ENCODE data around the gene ATP8B3.

DNA sequence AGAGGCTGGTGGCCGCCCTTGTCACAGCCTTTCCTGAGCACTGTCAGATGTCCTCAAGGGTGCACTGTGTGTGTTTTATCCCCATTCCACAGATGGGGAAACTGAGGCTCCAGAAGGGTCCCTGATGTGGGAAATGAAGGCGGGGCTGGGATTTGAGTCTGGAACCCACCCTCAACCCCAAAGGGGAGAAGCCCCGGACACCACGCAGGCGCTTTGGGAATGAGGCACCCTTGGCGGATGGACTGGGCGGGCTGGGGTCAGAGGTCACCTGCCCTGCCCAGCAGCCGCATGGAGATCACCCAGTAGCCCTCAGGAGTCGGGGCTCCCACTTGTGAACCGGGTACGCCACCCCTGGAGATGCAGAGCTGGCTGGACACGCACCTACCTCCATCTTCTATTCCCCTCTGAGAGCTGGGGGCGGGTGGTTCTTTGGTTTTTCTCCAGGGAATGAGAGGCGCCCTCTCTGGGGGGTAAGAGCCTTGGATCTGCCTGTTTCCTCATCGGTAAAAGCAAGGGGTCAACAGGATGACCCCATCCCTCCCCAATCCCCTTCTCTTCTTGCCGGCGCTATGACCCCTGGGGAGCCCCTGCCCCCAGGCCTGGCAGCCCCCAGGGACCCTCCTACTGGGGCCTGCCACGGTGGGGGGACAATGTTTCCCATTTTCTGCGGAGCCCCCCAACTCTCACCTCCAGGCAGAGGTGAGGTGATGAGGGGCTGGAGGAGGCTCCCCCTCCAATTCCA is 67.1 kb downstream of the ATP8B3 start:
- TF ChIP-seq TEAD4 (IDR thresholded peaks at IDR 0.05): no peak
- TF ChIP-seq RAD21 (IDR thresholded peaks at IDR 0.05; ENCODE audit: low read depth): no peak
- no peak for TF ChIP-seq EP300 (IDR thresholded peaks at IDR 0.05; ENCODE audit: borderline replicate concordance)
- TF ChIP-seq, protein P1, sequence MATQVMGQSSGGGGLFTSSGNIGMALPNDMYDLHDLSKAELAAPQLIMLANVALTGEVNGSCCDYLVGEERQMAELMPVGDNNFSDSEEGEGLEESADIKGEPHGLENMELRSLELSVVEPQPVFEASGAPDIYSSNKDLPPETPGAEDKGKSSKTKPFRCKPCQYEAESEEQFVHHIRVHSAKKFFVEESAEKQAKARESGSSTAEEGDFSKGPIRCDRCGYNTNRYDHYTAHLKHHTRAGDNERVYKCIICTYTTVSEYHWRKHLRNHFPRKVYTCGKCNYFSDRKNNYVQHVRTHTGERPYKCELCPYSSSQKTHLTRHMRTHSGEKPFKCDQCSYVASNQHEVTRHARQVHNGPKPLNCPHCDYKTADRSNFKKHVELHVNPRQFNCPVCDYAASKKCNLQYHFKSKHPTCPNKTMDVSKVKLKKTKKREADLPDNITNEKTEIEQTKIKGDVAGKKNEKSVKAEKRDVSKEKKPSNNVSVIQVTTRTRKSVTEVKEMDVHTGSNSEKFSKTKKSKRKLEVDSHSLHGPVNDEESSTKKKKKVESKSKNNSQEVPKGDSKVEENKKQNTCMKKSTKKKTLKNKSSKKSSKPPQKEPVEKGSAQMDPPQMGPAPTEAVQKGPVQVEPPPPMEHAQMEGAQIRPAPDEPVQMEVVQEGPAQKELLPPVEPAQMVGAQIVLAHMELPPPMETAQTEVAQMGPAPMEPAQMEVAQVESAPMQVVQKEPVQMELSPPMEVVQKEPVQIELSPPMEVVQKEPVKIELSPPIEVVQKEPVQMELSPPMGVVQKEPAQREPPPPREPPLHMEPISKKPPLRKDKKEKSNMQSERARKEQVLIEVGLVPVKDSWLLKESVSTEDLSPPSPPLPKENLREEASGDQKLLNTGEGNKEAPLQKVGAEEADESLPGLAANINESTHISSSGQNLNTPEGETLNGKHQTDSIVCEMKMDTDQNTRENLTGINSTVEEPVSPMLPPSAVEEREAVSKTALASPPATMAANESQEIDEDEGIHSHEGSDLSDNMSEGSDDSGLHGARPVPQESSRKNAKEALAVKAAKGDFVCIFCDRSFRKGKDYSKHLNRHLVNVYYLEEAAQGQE (IDR thresholded peaks at IDR 0.05; ENCODE audit: low read depth): no peak
- no peak for TF ChIP-seq TCF12 (IDR thresholded peaks at IDR 0.05; ENCODE audit: low read depth)

Measured in Ishikawa (cell line).